Activated effector memory CD4-positive, alpha-beta T cell treated with Interleukin-2 at 50 U/mL for 16 hours (primary cell): Measurements from ENCODE around the gene BMP6.
A peak's percentile ranks its signal among the peaks of the same experiment; 100 is the strongest.

Experiments used
- DNase-seq: peaks from one replicate; pipeline ENCODE4 v3.0.0-alpha.2; 2020

The BMP6 gene

GRCh38 chr6:7909323-7910276 lies 183.7 kb downstream of the BMP6 start:
- DNase-seq: peak; percentile 12

- DNase-seq: no peak
These were observed 184.4 kb downstream of the BMP6 start for GRCh38 chr6:7910298-7910653.

- DNase-seq: peak; percentile 59
These were observed 184.9 kb downstream of the BMP6 start, which contains the start of gene TXNDC5 for GRCh38 chr6:7910654-7911344. Gene TXNDC5, minus strand, starts transcription at chr6:7910788. Its CDS starts 12 bp downstream, at chr6:7910776.

GRCh38 chr6:7911345-7911725 lies 185.4 kb downstream of the BMP6 start:
- no peak for DNase-seq

- DNase-seq: no peak
These were observed 186.1 kb downstream of the BMP6 start for GRCh38 chr6:7912024-7912423.

GRCh38 chr6:7912736-7913517 lies 187.0 kb downstream of the BMP6 start:
- DNase-seq: no peak

GRCh38 chr6:7914311-7914710 lies 188.4 kb downstream of the BMP6 start:
- DNase-seq: no peak

- no peak for DNase-seq
These were observed 189.3 kb downstream of the BMP6 start for GRCh38 chr6:7914991-7915789.

GRCh38 chr6:7916959-7917358 lies 191.1 kb downstream of the BMP6 start:
- no peak for DNase-seq

- no peak for DNase-seq
These were observed 191.8 kb downstream of the BMP6 start for GRCh38 chr6:7917729-7918128.

- DNase-seq: no peak
These were observed 192.5 kb downstream of the BMP6 start for GRCh38 chr6:7918403-7918802.

GRCh38 chr6:7919871-7920270 lies 194.0 kb downstream of the BMP6 start:
- no peak for DNase-seq

- no peak for DNase-seq
These were observed 194.5 kb downstream of the BMP6 start for GRCh38 chr6:7920425-7920824.

- no peak for DNase-seq
These were observed 195.1 kb downstream of the BMP6 start for GRCh38 chr6:7921046-7921445.

GRCh38 chr6:7921632-7922092 lies 195.8 kb downstream of the BMP6 start:
- no peak for DNase-seq

GRCh38 chr6:7922596-7922995 lies 196.7 kb downstream of the BMP6 start:
- no peak for DNase-seq

- DNase-seq: no peak
These were observed 199.0 kb downstream of the BMP6 start for GRCh38 chr6:7924867-7925266.
